WI38 (cell line): Measurements from ENCODE around the gene SLC39A3.

Source experiments
- H3K4me3 ChIP-seq: 2 replicates; pipeline ENCODE4 v1.5.1; 2011; ENCODE audit warnings: low read depth, mild to moderate bottlenecking, control low read depth, low read length
- TF ChIP-seq, protein P1 (sequence below): IDR thresholded peaks from 2 replicates; pipeline ENCODE4 v1.5.1; 2012; ENCODE audit warnings: low read depth, mild to moderate bottlenecking, control low read depth, low read length

The SLC39A3 gene, protein sequence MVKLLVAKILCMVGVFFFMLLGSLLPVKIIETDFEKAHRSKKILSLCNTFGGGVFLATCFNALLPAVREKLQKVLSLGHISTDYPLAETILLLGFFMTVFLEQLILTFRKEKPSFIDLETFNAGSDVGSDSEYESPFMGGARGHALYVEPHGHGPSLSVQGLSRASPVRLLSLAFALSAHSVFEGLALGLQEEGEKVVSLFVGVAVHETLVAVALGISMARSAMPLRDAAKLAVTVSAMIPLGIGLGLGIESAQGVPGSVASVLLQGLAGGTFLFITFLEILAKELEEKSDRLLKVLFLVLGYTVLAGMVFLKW

DNA sequence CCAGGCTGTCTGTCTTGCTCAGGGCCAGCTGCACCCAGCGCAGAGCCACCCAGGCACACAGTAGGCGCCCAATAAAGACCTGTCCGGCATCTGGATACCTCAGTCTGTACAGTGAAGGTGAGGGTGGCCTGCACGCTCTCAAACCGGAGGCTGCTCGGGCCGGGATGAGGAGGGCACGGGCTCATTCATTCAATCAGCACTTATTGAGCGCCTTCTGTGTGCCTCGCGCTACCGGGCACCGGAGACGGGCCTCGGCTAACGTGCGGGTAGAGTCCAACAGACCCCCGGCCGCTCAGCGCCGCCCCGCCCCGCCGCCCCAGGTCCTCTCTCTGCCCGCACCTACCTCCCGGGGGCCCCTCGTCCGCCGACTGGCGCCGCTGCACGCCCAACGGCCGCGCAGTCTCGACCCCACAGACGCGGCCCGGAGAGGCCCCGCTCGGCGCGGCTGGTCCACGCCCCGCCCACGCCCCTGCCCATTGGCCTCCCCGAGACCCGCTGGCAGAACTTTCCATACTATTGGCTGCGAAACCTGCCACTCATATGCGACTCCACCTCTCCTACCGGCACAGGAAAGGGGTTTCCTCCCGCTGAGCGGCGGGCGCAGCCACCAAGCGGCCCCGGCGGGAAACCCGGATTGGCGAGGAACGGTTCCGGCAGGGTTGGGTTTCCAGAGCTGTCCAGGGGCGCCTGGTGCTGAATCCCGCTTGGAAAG, at the start of gene SLC39A3:
Gene SLC39A3, minus strand, starts transcription at position 416 of the 712 bp plus-strand sequence. CDS start 2,760 bp downstream, outside the sequence.
- TF ChIP-seq, protein P1, sequence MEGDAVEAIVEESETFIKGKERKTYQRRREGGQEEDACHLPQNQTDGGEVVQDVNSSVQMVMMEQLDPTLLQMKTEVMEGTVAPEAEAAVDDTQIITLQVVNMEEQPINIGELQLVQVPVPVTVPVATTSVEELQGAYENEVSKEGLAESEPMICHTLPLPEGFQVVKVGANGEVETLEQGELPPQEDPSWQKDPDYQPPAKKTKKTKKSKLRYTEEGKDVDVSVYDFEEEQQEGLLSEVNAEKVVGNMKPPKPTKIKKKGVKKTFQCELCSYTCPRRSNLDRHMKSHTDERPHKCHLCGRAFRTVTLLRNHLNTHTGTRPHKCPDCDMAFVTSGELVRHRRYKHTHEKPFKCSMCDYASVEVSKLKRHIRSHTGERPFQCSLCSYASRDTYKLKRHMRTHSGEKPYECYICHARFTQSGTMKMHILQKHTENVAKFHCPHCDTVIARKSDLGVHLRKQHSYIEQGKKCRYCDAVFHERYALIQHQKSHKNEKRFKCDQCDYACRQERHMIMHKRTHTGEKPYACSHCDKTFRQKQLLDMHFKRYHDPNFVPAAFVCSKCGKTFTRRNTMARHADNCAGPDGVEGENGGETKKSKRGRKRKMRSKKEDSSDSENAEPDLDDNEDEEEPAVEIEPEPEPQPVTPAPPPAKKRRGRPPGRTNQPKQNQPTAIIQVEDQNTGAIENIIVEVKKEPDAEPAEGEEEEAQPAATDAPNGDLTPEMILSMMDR = no peak
- peak within 1 kb of the TSS; percentile 69 for H3K4me3 ChIP-seq

DNA sequence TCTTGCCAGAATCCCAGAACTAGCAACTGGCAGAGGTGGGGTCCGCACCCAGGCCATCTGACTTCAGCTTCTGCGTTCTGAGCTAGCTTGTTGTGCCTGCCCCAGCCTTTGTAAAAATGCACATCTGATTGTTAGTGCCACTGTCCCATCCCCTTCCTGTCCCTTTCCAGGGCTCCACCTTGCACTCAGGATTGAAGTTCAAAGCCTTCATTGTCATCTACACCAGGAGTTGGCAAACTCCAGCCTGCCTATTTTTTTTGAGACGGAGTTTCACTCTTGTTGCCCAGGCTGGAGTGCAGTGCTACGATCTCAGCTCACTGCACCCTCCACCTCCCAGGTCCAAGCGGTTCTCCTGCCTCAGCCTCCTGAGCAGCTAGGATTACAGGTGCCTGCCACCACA, 48.4 kb upstream of the SLC39A3 start:
- TF ChIP-seq, protein P1 = no peak
- no peak overlapping the region for H3K4me3 ChIP-seq

DNA sequence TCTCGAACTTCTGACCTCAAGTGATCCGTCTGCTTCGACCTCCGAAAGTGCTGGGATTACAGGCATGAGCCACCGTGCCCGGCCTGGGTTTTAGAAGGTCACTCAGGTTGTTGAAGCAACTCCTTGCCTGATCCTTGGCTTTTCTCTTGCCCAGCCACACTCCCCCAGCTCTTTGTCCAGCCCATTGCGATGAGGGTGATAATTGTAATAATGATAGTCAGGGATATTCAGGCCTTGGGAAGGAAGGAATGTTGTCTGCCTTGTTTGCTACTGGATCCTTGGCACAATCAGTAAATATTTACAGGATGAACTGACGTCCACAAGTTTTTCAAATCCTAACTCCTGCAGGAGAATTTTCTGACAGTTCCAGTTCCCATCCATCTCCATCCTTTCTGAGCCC, 47.3 kb upstream of the SLC39A3 start:
- H3K4me3 ChIP-seq = no peak overlapping the region
- TF ChIP-seq, protein P1 = no peak

DNA sequence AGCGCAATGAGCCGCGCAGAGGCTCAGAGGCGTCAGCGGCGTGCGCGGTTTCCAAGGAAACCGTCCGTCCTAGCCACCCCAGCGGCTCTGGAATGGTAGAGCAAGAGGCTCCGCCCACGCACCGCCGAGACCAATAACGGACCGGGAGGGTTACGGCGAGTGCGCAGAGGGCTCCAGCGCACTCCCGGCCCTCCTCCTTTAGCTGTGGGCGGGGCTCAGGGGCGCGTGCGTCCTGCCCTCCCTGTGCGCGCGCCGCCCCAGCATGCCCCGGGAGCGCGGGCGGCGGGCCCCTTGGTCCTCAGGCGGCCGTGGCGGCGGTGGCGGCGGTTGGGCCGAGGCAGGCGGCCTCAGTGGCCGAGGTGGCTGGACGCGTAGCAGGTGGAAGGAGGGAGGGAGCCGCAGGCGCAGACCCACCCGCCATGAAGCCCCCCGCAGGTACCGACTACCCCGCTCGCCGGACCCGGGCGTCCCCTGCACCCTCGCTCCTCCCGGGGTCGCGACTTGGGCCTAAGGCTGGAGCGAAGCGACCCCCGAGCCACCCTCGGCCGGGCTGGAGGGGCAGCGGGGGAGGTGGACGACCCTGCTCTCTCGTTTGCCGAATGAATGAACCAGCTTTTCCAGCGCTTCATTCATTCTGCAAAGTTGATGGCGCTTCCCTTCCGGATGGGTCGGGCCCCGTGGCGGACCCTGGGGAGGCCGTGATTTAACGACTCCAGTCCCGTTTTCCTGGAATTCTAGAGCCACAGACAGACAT, 45.6 kb upstream of the SLC39A3 start, which contains the start of gene THOP1:
Gene THOP1, plus strand, starts transcription at position 260 of the 754 bp plus-strand sequence. Its CDS starts 160 bp downstream, at position 420.
- peak within 1 kb of the TSS; percentile 95 for H3K4me3 ChIP-seq
- TF ChIP-seq, protein P1 = no peak

DNA sequence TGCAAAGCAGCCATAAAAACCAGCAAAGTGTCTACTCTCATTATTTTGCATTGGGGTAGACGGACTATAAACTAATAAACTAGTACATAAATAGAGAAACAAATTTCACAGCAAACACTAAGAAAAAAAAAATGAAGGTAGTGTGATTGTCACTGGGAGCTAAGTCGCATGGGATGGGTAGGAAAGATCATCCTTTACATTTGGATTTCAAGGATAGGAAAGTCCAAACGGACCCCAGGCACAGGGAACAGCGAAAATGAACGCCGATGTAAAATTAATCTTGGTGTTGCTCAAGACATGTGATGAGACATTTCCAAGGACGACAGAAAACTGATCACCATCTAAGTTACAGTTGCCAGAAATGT, 43.9 kb upstream of the SLC39A3 start:
- H3K4me3 ChIP-seq = no peak overlapping the region
- TF ChIP-seq, protein P1 = no peak

DNA sequence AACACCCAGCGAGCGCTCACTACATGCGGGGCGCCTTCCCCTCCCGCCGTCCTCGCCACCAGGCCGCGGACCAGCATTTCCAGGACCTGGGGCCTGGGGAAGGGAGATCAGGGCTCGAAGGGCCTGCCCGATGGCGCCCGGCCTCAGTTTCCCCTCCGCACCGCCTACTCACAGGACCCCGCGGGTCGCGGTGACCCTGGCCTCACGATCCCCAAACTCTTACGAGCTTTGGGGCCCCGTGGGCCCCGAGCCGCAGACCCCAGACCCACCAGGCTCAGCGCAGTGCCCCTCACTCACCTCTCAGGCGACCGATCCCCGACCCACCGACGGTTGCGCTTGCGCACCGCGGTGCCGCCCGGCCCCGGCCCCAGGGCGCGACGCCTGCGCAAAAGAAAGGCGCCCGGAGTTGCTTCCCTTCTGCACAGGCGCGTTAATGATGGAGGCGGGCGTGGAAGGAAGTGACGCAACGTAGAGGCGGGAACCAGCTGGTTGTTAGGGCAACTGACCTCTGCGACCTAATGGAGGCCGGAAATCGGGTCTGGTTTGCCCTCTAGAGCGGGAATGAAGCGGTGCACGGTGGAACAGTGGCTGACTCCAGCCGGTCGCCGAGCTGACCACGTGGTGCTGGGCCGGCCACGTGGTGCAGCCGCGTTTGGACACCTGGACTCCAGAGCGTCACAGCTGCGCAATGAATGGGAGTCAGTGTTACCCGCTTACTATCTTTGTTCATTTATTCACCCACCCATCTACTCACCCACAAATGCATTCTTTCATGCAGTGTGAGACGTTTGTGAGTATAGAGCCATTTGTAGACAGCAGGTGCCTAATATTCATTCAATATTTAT, 43.3 kb upstream of the SLC39A3 start, which contains the start of gene SGTA:
Gene SGTA, minus strand, starts transcription at position 338 of the 845 bp plus-strand sequence. CDS start 14,205 bp downstream, outside the sequence.
- TF ChIP-seq, protein P1 = 0 out of 2 replicates have a peak, but pooled peaks have one; percentile 24
- H3K4me3 ChIP-seq = peak within 1 kb of the TSS; percentile 99
